GM13976 (cell line): ENCODE results near the gene FRMD6.

Source experiments
- DNase-seq: peaks from one replicate; pipeline ENCODE4 v3.0.0; 2012; ENCODE audit warnings: low spot score
- in situ Hi-C: fragments of 300-500 bp; cut with MboI; formaldehyde crosslinking; loops from one replicate; pipeline ENCODE4 v1.12.0; 2022; ENCODE audit warnings: low sequenced_read_pairs, mixed read lengths, inconsistent platforms; ENCODE audit not compliant: unreplicated experiment
- TF ChIP-seq, protein P1 (sequence below): IDR thresholded peaks from 2 replicates; pipeline ENCODE4 v1.5.1; 2012; ENCODE audit warnings: borderline replicate concordance, mild to moderate bottlenecking; ENCODE audit not compliant: insufficient read depth; ENCODE audit errors: extremely low read depth, missing control alignments, control extremely low read depth

FRMD6 gene

DNA sequence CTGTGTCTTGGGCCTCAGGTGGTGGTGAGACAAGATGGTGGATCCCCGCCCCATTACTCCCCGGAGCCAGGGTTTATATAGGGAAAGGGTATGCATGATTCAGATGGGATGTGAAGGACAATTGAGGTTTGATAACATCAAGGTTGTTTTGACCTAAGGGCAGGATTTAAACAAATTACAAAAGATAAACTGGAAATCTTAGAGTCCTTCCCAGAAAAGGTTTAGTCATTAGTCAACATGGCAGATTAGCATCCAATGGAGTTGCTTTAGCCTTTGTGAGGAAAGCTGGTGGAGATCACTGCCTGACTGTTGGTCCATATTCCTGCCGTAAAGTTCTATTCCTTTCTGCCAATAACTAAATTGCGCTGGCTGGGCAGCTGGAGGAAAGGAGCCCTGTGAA lies 15.6 kb upstream of the FRMD6 start:
- TF ChIP-seq, protein P1, sequence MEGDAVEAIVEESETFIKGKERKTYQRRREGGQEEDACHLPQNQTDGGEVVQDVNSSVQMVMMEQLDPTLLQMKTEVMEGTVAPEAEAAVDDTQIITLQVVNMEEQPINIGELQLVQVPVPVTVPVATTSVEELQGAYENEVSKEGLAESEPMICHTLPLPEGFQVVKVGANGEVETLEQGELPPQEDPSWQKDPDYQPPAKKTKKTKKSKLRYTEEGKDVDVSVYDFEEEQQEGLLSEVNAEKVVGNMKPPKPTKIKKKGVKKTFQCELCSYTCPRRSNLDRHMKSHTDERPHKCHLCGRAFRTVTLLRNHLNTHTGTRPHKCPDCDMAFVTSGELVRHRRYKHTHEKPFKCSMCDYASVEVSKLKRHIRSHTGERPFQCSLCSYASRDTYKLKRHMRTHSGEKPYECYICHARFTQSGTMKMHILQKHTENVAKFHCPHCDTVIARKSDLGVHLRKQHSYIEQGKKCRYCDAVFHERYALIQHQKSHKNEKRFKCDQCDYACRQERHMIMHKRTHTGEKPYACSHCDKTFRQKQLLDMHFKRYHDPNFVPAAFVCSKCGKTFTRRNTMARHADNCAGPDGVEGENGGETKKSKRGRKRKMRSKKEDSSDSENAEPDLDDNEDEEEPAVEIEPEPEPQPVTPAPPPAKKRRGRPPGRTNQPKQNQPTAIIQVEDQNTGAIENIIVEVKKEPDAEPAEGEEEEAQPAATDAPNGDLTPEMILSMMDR = no peak
- no peak for DNase-seq
- in situ Hi-C loops = no loop called here

DNA sequence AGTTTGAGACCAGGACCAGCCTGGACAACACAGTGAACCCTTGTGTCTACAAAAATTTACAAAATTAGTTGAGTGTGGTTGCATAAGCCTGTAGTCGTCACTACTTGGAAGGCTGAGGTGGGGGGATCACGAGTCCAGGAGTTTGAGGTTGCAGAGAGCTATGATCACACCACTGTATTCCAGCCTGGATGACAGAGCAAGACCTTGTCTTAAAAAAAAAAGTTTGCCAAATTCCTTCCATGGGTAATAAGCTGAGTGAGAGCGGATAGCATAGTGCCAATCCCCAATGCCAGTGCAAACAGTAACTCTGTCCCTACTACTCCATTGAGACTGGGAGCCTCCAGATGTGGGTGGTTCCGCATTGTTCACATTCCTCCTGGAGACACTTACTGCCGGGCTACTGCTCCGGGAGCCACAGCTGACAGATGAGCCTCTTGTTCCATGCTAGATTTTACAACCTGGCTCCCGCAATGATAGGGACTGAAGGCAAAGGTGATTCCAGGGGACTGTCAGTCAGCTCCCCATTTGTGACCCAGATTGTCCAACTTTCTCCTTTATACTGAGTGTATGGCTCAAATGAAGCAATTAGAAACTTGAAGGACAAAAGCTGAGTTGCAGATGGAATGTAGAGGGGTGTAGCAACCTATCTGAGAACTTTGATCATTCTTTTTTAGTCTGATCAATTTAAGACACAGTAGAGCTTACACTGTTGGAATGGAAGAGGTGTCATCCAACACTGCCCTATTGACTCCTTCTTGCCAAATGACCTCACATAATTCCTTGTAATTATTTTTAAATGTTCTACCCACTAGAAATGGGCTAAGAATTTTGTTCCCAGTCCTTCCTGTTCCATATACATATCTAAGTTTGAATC lies 13.4 kb upstream of the FRMD6 start:
- in situ Hi-C loops = no loop called here
- no peak for DNase-seq
- TF ChIP-seq, protein P1 = no peak

DNA sequence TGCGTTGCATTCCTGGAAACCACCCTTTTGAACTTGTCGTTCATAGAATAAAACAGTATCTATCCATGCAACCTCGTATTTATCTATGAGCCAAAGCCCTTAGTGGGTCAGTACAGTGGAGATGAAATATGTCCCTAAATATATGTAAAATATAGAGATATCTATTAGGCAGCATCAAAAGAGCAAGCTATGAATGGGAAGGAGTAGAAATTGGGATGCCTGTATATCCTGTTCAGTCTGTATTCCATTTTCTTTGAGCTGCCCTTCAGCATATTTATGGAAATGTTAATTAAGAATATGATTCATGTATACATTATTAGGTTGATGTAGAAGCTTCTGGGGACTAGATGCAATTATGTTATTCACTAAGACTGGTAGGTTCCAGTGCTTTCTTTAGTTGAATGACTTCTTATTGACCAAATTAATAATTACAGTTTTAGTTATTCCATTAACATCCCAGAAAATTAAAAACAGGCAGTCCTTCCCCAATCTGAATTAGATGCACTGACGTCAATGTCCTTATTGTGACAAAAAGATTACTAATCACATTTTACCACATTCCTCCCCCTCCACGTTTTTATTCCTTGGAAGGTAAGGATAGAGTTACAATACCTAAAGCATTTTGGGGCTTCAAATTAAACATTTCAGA lies 11.9 kb upstream of the FRMD6 start:
- TF ChIP-seq, protein P1 = no peak
- in situ Hi-C loops = no loop called here
- no peak for DNase-seq

DNA sequence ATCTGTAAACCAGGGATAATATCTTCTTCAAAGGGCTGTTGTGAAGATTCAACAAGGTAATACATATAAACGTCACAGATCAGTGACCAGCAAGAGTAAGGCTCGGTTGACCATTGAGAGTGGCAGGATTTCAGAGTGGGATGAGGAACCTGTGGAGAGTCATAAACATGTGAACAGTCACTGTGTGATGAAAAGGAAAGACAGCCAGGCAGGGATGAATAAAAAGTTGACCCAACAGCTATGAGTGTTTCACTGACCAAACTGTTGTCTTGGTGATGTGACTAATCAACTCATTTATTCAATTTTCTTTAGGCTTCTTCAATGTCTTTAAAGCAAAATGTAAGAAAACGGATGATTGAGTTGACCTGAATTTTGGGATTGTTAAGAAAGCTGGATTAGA lies 8.6 kb upstream of the FRMD6 start:
- no peak for DNase-seq
- TF ChIP-seq, protein P1 = no peak
- in situ Hi-C loops = no loop called here

DNA sequence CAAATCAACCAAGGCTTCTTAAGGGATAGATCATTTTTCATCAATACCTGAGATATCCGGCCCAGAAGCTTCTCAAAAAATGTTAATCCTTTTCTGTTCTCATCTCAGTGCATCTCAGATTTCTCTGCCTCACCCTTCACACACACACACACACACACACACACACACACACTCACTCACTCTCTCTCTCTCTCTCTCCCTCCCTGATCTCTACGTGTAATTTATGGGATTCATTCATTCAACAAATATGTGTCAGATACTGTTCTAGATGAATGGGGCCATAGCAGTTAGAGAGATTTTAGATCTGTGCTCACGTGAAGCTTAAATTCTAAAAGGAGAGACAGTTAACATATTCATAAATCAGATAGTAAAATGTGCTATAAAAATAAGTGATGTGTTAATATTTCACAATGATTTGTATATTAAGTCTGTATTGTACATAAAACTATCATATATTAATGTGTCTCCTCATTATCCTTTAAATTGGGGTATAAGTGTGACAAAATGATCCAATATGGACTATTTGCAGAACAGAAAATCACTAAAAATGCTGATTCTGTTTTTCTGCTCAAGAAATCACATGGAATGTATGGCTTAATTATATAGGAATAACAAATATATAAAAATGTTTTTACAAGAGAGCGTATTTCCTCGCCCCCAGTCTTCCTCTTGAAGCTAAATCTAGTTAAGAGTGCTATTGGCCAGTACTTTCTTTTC lies 7.3 kb upstream of the FRMD6 start:
- no peak for DNase-seq
- TF ChIP-seq, protein P1 = no peak
- in situ Hi-C loops = no loop called here

DNA sequence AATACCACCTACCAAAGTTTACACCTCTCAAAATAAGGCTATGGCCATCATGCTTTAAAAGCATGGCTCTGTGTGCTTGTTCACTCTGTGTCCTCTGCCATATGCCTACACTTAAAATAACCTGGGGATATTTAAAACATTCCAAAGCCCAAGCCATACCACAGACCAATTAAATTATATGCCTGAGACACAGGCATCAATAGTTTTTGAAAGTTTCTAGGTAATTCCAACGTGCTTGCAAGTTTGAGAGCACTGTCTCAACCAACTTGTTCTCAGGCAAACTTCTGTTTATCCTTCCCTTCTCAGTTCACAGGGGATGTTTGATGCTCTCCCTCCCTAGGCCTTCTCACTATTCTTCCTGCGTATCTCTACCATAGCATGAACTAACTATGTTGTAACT lies 3.4 kb upstream of the FRMD6 start:
- in situ Hi-C loops = no loop called here
- DNase-seq = no peak
- TF ChIP-seq, protein P1 = no peak
